SU-DHL-6 (cell line): ENCODE results near the gene PDE4D.

Experiments
- H2AFZ ChIP-seq: fragments of 200-600 bp; sonication (generic); 2 replicates; pipeline ENCODE4 v1.6.1; 2014; ENCODE audit warnings: low read depth, mild to moderate bottlenecking, moderate library complexity, mixed read lengths, antibody characterized with exemption, low read length; ENCODE audit not compliant: severe bottlenecking
- H3F3A ChIP-seq: fragments of 200-600 bp; shearing (Covaris generic); 2 replicates; pipeline ENCODE4 v1.6.0; 2016; ENCODE audit warnings: antibody characterized with exemption, mild to moderate bottlenecking; ENCODE audit not compliant: insufficient read depth
- H3K27ac ChIP-seq: fragments of 200-600 bp; sonication (generic); 2 replicates; pipeline ENCODE4 v1.5.1; 2016; ENCODE audit warnings: low read depth, mild to moderate bottlenecking, low read length, moderate library complexity, mixed read lengths
- H3K27me3 ChIP-seq: fragments of 200-600 bp; sonication (generic), shearing (Covaris generic); 2 replicates; pipeline ENCODE4 v1.6.0; 2014; ENCODE audit warnings: mild to moderate bottlenecking, low read length
- H3K36me3 ChIP-seq: fragments of 200-600 bp; sonication (generic); 2 replicates; pipeline ENCODE4 v1.6.1; 2014; ENCODE audit warnings: mild to moderate bottlenecking, low read length, mixed read lengths
- H3K4me2 ChIP-seq: fragments of 300-600, 200-600 bp; shearing (Covaris generic), sonication (generic); 2 replicates; pipeline ENCODE4 v1.6.0; 2014; ENCODE audit warnings: low read length, low read depth, mild to moderate bottlenecking; ENCODE audit not compliant: poor library complexity, severe bottlenecking
- H3K4me3 ChIP-seq: fragments of 200-600 bp; sonication (generic); 2 replicates; pipeline ENCODE4 v1.5.1; 2014; ENCODE audit warnings: antibody characterized with exemption, low read length, mild to moderate bottlenecking, mixed read lengths; ENCODE audit not compliant: insufficient read depth, poor library complexity, severe bottlenecking
- H3K79me2 ChIP-seq: fragments of 200-600 bp; sonication (generic); 2 replicates; pipeline ENCODE4 v1.6.1; 2014; ENCODE audit warnings: mild to moderate bottlenecking, low read length, moderate library complexity; ENCODE audit not compliant: insufficient read depth
- H3K9ac ChIP-seq: fragments of 200-600 bp; sonication (generic); 2 replicates; pipeline ENCODE4 v1.7.0; 2014; ENCODE audit warnings: mild to moderate bottlenecking, low read length
- H3K9me2 ChIP-seq: fragments of 200-600 bp; sonication (generic); replicated peaks from 2 replicates; pipeline ENCODE4 v1.6.1; 2014; ENCODE audit warnings: low read length; ENCODE audit not compliant: insufficient read depth
- H3K9me3 ChIP-seq: fragments of 200-600 bp; sonication (generic); 2 replicates; pipeline ENCODE4 v1.6.1; 2014; ENCODE audit warnings: low read length, mixed read lengths; ENCODE audit not compliant: insufficient read depth
- H4K20me1 ChIP-seq: fragments of 200-600 bp; sonication (generic); 2 replicates; pipeline ENCODE4 v1.6.1; 2014; ENCODE audit warnings: low read depth, mild to moderate bottlenecking, antibody characterized with exemption, low read length, moderate library complexity, mixed read lengths
- EZH2phosphoT487 ChIP-seq: fragments of 200-600 bp; sonication (generic), shearing (Covaris generic); conservative IDR thresholded peaks from 2 replicates; pipeline ENCODE4 v1.6.1; 2018; ENCODE audit warnings: mild to moderate bottlenecking, antibody characterized with exemption, low read length, moderate library complexity, mixed read lengths
- TF ChIP-seq, protein P1 (sequence below): fragments of 200-600 bp; sonication (generic); IDR thresholded peaks from one replicate; pipeline ENCODE4 v1.5.1; 2017; ENCODE audit warnings: antibody characterized with exemption, mild to moderate bottlenecking, low read length, moderate library complexity; ENCODE audit not compliant: insufficient read depth, poor library complexity, severe bottlenecking

The PDE4D gene

GRCh38 chr5:59231221-59231931 is 662.1 kb downstream of the PDE4D start:
- no peak overlapping the region for H3K9ac ChIP-seq
- H3F3A ChIP-seq, result no peaks in the 10 kb centered on the region
- H3K9me3 ChIP-seq, result no peaks in the 10 kb centered on the region
- no peaks in the 10 kb centered on the region for H3K36me3 ChIP-seq
- H3K79me2 ChIP-seq, result no peaks in the 10 kb centered on the region
- H3K4me3 ChIP-seq, result no peak overlapping the region
- no peak overlapping the region for H3K27ac ChIP-seq
- TF ChIP-seq EZH2phosphoT487, result no peak
- TF ChIP-seq, protein P1, sequence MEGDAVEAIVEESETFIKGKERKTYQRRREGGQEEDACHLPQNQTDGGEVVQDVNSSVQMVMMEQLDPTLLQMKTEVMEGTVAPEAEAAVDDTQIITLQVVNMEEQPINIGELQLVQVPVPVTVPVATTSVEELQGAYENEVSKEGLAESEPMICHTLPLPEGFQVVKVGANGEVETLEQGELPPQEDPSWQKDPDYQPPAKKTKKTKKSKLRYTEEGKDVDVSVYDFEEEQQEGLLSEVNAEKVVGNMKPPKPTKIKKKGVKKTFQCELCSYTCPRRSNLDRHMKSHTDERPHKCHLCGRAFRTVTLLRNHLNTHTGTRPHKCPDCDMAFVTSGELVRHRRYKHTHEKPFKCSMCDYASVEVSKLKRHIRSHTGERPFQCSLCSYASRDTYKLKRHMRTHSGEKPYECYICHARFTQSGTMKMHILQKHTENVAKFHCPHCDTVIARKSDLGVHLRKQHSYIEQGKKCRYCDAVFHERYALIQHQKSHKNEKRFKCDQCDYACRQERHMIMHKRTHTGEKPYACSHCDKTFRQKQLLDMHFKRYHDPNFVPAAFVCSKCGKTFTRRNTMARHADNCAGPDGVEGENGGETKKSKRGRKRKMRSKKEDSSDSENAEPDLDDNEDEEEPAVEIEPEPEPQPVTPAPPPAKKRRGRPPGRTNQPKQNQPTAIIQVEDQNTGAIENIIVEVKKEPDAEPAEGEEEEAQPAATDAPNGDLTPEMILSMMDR, result no peak
- no peaks in the 10 kb centered on the region for H4K20me1 ChIP-seq
- no peak overlapping the region for H3K4me2 ChIP-seq
- no peak overlapping the region for H2AFZ ChIP-seq
- H3K9me2 ChIP-seq, result no peaks in the 10 kb centered on the region
- H3K27me3 ChIP-seq, result no peaks in the 10 kb centered on the region

- Histone ChIP-seq H3K4me3 (no peak overlapping the region), H3K27me3 (no peaks in the 10 kb centered on the region), H3K27ac (no peak overlapping the region), H3K9me2 (no peaks in the 10 kb centered on the region), H3F3A (no peaks in the 10 kb centered on the region), H3K9ac (no peak overlapping the region), H4K20me1 (no peaks in the 10 kb centered on the region), H3K79me2 (no peaks in the 10 kb centered on the region), H3K9me3 (no peaks in the 10 kb centered on the region), H3K4me2 (no peak overlapping the region), H3K36me3 (no peaks in the 10 kb centered on the region), H2AFZ (no peak overlapping the region)
- TF ChIP-seq, protein P1, result no peak
- no peak for TF ChIP-seq EZH2phosphoT487
Measured at GRCh38 chr5:59222687-59223511, 670.6 kb downstream of the PDE4D start.

DNA sequence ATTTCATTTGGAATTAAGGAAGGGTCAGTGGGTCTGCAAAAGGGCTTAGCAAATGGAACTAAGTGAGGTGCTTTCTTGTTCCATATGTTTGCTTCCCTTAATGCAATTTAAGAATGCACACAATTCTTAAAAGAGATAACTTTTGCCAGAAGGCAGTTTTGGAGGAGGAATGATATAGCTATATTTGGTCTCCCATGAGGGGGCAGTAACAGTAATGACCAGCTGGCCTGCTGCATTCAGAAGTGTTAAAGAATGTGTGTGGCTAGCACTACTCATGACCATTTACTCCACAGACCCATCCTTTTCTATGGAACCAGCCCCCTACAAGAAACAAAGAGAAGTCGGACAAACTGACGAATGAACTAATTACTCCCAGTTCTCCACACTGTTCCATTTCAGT is 671.8 kb downstream of the PDE4D start:
- H3K4me3 ChIP-seq, result no peak overlapping the region
- H3K27ac ChIP-seq, result no peak overlapping the region
- no peaks in the 10 kb centered on the region for H3K79me2 ChIP-seq
- no peak overlapping the region for H3K4me2 ChIP-seq
- no peaks in the 10 kb centered on the region for H3F3A ChIP-seq
- TF ChIP-seq, protein P1, result no peak
- TF ChIP-seq EZH2phosphoT487, result no peak
- no peaks in the 10 kb centered on the region for H3K36me3 ChIP-seq
- H3K9me3 ChIP-seq, result no peaks in the 10 kb centered on the region
- no peak overlapping the region for H3K9ac ChIP-seq
- H3K9me2 ChIP-seq, result no peaks in the 10 kb centered on the region
- H2AFZ ChIP-seq, result no peak overlapping the region
- H3K27me3 ChIP-seq, result no peaks in the 10 kb centered on the region
- no peaks in the 10 kb centered on the region for H4K20me1 ChIP-seq
